T-helper 1 cell treated with Interleukin-12 subunit alpha and Interleukin-12 subunit beta and Interleukin-4 antibody, amounts not matched to agents 30 ng/mL and 1 ng/mL, for 36 hours (primary cell): ENCODE results near the gene RTP5. TPM values are rescaled to one million over a fixed set of nuclear protein-coding genes. Genes with fewer than 3 reads are reported as not detected.

ENCODE experiments used
- intact Hi-C: fragments of 100-400 bp; cut with micrococcal nuclease; formaldehyde crosslinking; loops from one replicate; pipeline ENCODE4 v1.15.1; 2024
- total RNA-seq: library from RNA; stranded (reverse); gene quantifications from 2 replicates; pipeline ENCODE4 v1.2.3, GENCODE V29; 2022

The RTP5 gene
- total RNA-seq, 1 donor from 2014 or later = not detected

DNA sequence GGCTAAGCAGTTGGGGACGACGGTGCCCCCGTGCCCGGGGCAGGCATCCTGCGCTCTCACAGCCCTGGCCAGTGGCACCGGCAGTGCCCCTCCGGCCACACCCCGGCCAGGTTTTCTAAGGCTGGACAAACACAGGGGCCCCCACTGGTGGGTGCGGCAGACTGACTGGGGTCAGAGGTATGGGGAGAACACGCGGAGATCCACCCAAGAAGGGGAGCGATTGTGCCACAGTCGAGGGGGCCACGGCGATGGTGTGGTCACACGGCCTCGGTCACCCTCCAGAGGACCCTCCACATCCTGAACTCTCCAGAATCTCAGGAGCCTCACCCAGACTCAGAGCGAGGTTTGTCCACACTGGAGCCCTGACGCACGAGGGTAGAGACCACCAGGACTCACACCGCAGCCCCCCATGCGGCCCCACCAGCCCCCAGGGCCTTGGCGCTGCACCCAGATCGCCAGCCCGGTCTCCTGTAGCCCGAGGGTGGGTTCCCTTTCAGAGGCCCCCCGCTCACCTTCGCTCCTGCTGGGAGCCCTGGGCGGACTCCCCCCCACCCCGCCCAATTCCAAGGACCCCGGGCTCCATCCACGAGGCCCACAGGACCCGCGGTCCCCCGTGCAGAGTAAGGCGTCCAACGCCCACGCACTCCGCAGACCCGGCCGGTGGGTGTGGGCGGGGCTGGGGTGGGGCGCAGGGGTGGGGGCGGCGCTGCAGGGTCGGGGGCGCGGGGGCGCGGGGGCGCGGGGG, 26.0 kb upstream of the RTP5 start:
- intact Hi-C loops = loop anchor here (1.0 kb wide), 2 partner anchors 38 to 108 kb away; no protein-coding TSS in a partner anchor

DNA sequence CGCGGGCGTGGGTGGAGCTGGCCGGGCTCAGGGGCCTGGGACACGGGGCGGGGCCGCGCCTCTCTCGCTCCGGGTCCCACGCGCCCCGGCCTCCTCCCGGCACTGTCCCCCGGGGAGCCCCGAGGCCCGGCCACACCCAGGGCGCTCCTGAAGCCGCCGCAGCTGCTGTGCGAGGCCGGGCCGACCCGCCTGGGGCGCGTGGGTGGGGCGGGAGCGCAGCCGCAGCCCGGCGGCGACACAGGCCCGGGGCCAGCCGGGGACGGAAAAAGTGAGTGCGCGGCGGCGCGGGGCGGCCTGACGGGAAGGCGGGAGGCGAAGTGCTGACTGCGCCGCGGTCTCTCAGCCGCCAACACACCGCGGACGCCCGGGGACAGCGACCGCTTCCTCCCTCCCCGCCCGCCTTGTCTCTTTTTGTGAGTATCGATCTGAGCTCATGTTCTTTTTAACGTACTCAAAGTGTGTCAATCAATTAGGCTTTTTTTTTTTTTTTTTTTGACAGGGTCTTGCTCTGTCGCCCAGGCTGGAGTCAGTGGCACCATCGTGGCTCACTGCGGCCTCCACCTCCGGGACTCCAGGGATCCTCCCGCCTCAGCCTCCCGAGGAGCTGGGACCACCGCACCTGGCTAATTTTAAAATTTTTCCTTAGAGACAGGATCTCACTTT, 25.3 kb upstream of the RTP5 start:
- intact Hi-C loops = loop anchor here (1.0 kb wide), 2 partner anchors 37 to 109 kb away; no protein-coding TSS in a partner anchor

DNA sequence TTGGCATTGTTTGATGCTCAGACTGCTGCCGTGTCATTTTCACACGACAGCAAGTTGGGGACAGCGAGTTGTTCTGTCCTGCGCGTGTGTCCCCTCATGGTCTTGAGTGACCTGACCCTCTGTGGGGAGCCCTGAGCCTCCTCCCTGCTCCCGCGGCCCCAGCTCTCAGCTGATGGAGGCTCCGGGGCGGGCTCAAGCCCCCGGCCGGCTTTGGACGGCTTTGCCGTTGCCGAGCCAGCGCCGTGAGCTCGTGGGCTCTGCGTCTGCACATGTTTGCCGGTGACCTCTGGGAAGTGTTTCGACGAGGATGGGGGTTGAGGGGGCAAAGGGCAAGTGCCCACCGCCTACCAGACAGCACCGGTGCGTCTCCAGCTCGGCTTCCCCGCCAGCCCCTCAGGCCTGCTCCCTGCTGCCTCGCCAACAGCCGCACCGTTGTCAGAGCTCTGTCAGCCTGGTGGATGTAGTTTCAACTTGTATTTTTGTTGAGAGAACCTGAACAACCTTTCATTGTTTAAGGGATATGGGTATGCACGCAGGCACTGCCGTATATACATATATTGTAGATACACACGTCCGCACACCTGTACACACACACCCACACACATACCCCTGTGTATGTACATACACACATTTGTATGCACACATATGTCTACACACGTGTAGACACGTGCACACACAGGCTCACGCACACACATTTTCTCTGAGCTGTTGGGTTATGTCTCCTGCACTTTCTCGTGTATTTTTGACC, 24.5 kb upstream of the RTP5 start:
- intact Hi-C loops = loop anchor here (1.0 kb wide), 2 partner anchors 36 to 110 kb away; no protein-coding TSS in a partner anchor

DNA sequence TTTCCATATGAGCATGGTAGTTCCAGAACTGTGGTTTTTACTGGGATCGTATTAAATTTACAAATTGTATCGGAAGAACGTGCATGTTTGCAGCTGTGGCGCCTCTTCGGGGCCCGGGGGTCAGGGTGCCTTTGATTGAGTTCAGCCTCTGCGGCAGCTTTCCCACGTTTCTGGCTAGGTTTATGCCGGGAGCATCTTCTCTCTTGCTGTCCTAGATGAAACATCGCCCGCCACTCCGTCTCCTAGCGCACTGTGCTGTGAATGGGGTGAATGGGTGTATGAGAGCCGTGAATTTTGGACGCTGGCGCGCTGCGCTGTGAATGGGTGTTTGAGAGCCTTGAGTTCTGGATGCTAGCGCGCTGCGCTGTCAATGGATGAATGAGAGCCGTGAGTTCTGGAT, 23.1 kb upstream of the RTP5 start:
- intact Hi-C loops = loop anchor here (1.0 kb wide), 1 partner anchor 13 kb away; no protein-coding TSS in a partner anchor

DNA sequence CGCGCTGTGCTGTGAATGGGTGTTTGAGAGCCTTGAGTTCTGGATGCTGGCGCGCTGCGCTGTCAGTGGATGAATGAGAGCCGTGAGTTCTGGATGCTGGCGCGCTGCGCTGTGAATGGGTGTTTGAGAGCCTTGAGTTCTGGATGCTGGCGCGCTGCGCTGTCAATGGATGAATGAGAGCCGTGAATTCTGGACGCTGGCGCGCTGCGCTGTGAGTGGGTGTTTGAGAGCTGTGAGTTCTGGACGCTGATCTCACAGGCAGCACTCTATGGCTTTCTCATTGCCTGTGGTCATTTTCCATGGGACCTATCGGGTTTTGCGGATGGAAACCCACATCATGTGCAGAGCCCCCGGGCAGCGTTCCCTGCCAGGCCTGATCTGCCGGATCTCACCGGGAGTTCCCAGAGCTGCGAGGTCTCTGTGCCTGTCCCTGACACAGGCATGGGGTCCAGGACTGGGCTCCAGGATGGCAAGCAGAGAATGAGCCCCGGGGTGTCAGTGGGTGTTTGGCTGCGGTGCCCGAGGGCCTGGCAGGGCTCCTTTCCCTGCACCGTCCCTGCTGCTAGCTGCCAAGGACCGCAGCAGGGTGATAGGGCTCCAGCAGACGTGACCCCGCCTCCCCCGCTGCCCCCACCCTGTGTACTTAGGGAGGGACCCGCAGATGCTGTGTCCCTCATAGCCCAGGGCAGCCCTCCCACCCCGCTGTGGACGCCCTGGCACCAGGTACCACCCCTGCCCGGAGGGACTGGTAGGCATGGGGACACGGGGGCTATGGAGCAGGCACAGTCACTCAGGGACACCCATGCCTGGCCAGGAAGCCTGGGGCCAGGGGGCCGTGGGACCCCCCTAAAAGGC, 20.5 kb upstream of the RTP5 start:
- intact Hi-C loops = no loop called here

DNA sequence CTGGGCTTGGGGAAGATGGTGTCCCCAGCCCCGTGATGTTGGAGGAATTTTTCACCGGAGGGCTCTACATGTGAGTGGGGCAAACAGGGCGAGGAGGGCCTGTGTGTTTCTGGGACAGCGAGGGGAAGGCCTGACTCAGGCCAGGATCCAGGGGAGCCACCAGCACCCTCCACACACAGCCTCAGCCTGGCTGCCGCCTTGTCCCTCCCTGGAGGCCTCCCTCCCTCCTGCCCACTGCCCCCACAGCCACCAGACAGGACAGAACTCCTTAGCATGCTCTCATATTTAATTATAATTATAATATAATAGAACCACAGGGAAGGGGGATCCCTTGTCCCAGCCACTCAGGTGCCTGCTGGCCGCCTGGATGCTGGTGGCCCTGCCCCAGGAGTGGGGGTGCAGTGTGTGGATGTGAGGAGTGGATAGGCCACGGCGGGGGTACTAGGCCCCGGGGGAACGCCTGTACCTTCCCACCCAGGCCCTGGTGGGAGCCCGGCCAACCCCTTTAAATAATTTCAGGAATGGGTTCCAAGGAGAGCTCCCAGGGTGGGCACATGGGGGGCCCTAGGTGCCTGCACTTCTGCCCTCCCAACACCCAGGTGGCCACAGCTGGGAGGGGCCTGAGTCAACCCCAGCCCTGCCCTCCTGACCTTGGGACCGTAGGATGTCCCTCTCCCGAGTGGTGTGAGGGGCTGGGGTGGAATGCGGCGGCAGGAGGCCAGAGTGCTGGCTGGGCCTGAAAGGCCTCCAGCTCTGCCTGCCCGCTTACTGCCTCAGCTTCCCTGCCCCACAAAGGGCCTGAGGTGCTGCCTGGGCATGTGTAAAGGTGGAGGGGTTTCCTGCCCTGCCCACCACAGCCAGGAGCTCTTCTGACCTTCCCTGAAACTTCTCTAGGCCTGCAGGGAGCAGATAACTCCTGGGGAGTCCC, 19.6 kb upstream of the RTP5 start:
- intact Hi-C loops = no loop called here

DNA sequence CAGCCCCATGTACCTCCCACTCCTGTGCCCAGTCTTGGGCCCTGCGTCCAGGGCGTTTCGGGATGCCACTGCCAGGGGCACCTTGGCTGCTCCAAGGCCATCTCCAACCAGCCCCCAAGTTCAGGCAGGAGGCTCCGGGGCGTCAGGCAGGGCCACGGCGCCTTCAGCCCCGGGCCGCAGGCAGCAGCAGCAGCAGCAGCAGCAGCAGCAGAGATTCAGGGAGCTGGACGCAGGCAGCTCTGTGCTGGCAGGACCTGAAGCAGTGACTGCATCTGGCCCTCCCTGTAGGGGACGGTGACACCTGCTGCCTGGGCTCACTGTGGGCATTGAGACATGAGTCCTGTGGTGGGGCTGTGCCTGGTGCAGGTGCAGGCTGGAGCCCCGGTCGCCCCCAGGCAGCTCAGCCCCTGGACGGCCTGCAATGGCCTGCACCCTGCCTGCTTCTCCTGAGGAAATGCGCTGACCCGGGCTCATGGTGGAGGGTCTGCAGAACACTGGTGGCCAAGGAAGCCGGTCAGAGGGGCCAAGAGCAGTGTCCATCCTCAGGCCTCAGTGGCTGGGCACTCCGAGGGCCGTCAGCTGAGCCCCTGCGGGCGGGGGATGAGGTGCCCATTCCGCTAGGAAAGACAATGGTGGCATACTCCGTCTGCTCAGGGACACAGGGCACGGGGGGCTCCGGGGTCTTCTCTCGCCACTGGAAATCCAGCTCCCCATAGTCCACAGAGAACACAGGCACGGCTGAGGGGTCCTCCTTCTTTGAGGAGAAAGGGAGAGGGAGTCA, 18.8 kb upstream of the RTP5 start:
- intact Hi-C loops = no loop called here

DNA sequence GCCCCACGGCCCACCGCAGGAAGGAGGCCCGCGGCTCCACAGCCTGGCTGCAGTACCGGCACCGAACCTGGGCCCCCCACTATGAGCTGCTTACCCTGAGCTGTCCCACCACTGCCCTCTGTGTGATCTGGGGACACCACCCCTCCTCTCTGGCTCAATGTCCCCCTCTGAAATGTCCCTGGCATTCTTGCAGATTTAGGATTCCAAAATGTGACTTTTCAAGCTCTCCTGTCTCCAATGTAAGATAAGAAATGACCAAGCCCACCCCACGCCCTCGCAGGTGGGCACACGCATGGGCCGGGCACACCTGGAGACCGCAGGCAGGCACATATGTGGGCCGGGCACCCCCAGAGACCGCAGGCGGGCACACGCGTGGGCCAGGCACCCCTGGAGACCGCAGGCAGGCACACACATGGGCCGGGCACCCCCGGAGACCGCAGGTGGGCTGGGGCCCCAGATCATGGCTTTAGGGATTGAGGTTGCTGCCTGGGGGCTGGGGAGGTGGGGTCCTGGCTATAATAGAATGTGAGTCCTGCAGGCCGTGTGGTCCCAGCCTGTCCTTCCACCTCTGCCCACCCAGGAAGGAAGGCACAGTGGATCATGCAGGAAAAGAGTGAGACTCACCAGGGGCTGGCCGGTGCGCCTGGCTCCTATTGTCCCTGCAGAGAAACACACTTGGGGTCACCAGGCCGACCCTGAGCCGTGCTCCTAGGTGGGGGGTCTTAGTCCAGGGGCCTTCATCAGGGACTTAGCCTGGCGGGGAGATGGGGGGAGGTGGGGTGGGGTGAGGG, 18.0 kb upstream of the RTP5 start:
- intact Hi-C loops = no loop called here

DNA sequence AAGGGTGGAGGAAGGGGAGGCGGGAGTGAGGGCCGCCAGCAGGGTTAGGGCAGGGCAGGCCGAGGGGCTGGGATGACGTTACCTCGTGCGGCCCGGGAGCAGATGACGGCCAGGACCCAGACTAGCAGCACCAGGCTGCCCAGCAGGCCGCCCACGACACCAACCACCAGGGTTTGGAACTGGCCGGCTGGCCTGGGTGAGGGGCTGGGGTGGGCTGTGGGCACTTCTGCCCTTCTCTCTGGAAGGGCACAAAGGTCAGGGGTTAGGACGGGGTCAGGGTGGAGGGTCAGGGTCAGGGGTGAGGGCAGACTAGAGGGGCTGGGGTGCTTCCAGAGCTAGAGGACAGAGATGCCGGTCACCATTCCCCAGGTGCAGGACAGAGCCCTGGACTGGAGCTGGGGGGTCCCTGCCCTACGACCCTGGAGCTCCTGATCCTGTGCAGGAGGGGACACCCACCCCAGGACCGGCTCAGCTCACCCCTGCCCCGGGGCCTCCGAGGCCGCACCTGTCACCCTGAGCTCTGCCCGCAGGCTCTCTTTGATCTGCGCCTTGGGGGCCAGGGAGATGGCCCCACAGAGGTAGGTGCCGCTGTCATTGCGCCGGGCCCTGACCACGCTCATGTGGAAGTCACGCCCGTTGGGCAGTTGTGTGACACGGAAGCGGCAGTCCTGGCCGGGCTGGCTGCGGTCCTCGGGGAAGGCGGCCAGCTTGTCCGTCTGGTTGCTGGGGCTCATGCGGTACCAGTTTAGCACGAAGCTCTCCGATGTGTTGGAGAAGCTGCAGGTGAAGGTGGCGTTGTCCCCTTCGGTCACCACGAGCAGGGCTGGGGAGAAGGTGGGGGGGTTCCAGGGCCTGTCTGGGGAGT, 17.2 kb upstream of the RTP5 start:
- intact Hi-C loops = no loop called here

DNA sequence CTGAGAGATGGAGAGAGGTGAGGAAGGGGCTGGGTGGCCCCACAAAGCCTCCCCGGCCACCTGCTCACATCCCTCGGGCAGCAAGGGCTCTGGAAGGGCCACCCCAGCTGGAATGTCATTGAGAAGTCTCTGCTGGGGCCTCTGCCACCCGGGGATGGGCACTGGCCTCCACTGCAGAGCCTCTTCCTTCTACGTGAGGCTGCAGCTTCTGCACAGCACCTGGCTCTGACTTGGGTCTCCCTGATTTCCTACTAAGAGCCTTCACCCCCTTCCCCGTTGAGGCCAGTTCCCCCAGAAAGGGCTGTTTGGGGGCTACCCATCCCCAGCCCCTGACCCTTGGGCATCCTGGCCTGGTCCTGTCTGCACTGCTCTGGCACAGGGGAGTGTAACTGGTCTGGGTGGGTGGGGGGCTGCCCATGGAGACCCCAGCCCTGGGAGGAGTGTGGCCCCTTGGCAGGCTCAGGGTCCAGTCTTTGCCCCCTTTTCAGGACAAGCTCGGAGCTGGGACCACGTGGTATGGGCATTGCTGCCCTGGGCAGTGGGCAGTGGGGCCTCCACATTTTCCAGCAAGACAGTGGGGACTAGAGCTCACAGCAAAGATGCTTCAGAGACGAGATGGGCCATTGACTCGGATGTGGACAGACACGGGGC, 16.4 kb upstream of the RTP5 start:
- intact Hi-C loops = no loop called here

DNA sequence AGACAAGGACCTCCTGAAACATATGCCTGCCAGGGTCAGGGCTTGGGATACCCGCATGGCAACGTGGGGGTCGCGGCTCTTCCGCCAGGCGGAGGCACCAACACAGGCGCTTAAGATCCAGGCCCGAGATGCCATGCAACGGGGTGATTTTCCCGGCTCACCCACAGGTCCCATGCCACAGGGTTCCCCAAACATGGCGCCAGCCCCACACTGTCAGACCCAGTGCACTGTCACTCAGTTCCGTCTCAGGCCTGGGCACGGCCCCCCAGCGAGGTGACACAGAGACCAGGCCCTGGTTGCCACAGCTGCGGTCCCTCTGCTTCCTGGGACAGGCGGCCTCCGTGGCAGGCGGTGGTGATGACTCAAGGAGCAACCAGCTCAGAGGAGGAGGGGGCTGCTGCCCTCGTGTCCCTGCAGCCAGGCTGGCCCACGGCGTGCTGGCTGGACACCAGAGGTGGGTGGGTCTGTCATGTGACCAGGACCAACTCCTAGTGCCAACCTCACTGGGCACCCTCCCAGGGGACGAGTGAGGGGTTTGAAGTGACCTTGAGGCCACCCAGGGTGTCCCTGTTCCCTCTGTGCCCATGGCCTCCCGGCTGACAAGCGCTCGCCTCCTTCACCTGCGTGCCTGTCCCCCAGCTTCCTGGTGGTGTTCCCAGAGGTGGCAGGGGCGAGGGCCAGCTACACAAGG, 15.7 kb upstream of the RTP5 start:
- intact Hi-C loops = no loop called here

DNA sequence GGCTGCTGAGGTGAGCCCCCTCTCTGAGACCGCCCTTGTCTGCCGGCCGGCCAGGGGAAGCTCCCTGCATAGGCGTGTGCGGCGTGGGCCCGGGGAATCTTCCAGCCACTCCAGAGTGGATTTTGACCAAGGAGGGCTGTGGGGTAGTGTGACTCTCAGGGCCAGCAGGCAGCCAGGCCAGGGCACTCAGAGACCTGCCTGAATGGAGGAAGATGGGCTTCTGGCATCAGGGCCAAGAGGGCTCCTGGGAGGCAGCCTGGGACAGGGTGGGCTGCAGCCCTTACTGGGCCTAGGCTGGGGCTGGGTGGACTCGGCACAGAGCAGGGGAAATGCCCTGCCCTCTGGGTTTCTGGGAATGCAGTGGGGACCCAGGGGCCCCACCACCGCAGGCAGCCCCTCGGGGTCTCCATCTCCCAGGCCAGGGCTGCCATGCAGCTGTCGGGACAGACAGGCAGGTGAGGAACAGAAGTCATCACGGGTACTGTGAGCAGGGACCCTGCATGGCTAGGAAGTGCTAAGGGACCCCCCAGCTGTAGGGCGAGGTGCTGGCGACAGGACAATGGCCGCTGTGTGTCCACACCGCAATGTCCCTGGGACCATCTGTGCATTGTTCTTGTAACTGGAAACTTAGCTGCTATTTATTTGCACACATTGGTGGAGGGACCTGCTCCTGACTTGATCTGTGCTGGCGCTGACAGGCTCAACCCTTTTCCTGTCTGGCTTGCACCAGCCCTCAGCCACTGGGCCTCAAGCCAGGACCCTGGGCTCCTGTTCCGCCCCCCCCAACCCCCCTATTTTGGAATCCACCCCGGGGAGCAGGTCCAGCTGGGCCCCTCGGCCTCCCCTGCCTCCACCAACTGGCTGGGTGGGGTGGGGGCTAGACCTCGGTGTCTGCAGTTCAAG, 14.9 kb upstream of the RTP5 start:
- intact Hi-C loops = loop anchor here (5.0 kb wide), 2 partner anchors 52 to 152 kb away; partner anchors contain the start of gene ING5

DNA sequence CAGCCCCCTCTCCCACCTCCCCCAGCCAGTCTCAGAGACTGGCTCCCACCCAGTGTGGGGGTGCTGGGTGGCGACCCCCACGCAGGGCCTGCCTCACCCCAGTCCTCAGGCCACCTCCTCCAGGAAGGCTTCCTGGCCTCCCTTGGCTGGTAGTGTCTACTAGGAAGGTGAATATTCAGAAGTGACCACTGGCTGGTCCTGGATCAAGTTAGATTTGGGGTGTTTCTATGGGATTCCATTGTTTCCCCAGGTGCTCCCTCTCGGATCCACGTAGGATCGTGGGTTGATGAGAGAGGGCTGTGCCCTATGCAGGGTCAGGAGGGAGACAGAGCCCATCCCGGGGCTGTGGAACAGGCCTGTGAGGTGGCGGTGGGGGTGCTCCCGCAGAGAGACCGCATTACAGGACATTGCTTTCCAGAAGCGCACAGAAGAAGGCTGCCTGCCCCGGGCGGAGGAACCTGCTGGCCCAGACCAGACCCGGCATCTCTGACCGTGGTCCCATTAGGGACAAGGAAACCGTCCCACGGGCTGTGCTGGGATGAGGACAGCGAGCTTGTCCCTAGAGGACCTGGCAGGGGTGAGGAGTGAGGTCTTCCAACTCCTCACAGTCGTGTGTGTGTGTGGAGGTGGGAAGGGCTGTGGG, 14.2 kb upstream of the RTP5 start:
- intact Hi-C loops = loop anchor here (5.0 kb wide), 2 partner anchors 53 to 153 kb away; partner anchors contain the start of gene ING5

DNA sequence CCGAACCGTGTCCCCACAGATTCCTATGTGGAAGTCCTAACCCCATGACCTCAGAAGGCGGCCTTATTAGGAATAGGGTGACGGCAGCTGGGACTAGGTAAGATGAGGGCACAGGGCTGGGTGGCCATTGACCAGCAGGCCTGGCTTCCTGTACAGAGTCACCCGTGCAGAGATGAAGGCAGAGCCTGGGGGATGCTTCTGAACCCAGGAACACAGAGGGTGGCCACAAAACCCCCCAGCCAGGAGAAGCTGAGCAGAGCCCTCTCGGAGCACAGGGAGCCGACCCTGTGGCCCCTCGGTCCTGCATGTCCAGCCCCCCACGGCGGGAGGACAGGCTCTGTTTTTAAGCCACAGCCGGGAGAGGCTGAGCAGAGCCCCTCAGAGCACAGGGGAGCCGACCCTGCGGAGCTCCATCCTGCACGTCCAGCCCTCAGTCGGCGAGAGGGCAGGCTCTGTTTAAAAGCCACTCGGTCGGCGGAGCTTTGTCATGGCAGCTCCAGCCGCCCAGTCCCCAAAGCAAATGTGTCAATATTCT, 13.6 kb upstream of the RTP5 start:
- intact Hi-C loops = loop anchor here (5.0 kb wide), 2 partner anchors 54 to 154 kb away; partner anchors contain the start of gene ING5
